Cardiac muscle cell (in vitro differentiated cells and primary cell): ENCODE data around the gene BICD2. TPM values are rescaled to one million over a fixed set of nuclear protein-coding genes. Genes with fewer than 3 reads are reported as not detected.

Experiments used
- DNase-seq, 2 donors: peaks; one replicate each; pipeline versions ENCODE4 v3.0.0 to v3.0.0-alpha.2; 2010 to 2017; ENCODE audit warnings: low read depth in 1 of 2, low spot score in 1 of 2
- H3K27ac ChIP-seq: fragments of 200-600 bp; sonication (generic); 2 replicates; pipeline ENCODE4 v1.5.1; 2016
- H3K27me3 ChIP-seq: fragments of 200-600 bp; sonication (generic); 2 replicates; pipeline ENCODE4 v1.6.0; 2016; ENCODE audit warnings: control low read depth
- H3K36me3 ChIP-seq: fragments of 200-600 bp; sonication (generic); 2 replicates; pipeline ENCODE4 v1.5.1; 2016; ENCODE audit warnings: control low read depth
- H3K4me1 ChIP-seq: fragments of 200-600 bp; sonication (generic); 2 replicates; pipeline ENCODE4 v1.8.1; 2017; ENCODE audit warnings: low read depth, mild to moderate bottlenecking, mixed run types
- H3K4me3 ChIP-seq: fragments of 200-600 bp; sonication (generic); 2 replicates; pipeline ENCODE4 v1.5.1; 2016; ENCODE audit warnings: mild to moderate bottlenecking
- H3K9me3 ChIP-seq: fragments of 200-600 bp; sonication (generic); 2 replicates; pipeline ENCODE4 v1.5.1; 2017; ENCODE audit warnings: low read depth, mild to moderate bottlenecking, control low read depth
- CTCF ChIP-seq: IDR thresholded peaks from 2 replicates; pipeline ENCODE4 v1.5.1; 2012; ENCODE audit warnings: low read depth, mild to moderate bottlenecking, low read length
- polyA plus RNA-seq: library from polyadenylated mRNA; unstranded; fragments of >200 nt; fragmentation: Nextera tagmentation; extraction: Ambion mirVana; gene quantifications from 2 replicates; pipeline ENCODE4 v1.2.1, GENCODE V29; 2016
- total RNA-seq: library from RNA; depleted of rRNA; stranded (reverse); fragments of >200 nt; gene quantifications from 2 replicates; pipeline ENCODE4 v1.2.3, GENCODE V29; 2016

BICD2 gene
- total and polyA plus RNA-seq, 2 experiments from 2014 or later = 19.0 to 36.5 TPM

- H3K27ac ChIP-seq = no peak overlapping the region
- no peak for TF ChIP-seq CTCF
- H3K36me3 ChIP-seq = peaks cover under 1% of the 10 kb centered on the region
- no peaks in the 10 kb centered on the region for H3K4me1 ChIP-seq
- H3K9me3 ChIP-seq = no peaks in the 10 kb centered on the region
- H3K27me3 ChIP-seq = no peaks in the 10 kb centered on the region
- DNase-seq = peak in 1 of 2 donors; percentile 54
- no peak overlapping the region for H3K4me3 ChIP-seq
Observed at GRCh38 chr9:92726971-92727715, 37.5 kb downstream of the BICD2 start.

- no peaks in the 10 kb centered on the region for H3K4me1 ChIP-seq
- H3K36me3 ChIP-seq = peaks cover 8% of the 10 kb centered on the region
- no peak overlapping the region for H3K4me3 ChIP-seq
- H3K27me3 ChIP-seq = no peaks in the 10 kb centered on the region
- no peaks in the 10 kb centered on the region for H3K9me3 ChIP-seq
- TF ChIP-seq CTCF = no peak
- no peak overlapping the region for H3K27ac ChIP-seq
- no peak for DNase-seq
Observed at GRCh38 chr9:92726348-92726747, 38.3 kb downstream of the BICD2 start.

GRCh38 chr9:92725766-92726165 lies 38.9 kb downstream of the BICD2 start:
- H3K27me3 ChIP-seq = no peaks in the 10 kb centered on the region
- no peak overlapping the region for H3K4me3 ChIP-seq
- peaks cover 11% of the 10 kb centered on the region for H3K36me3 ChIP-seq
- TF ChIP-seq CTCF = no peak
- H3K4me1 ChIP-seq = no peaks in the 10 kb centered on the region
- no peak overlapping the region for H3K27ac ChIP-seq
- DNase-seq = no peak
- no peaks in the 10 kb centered on the region for H3K9me3 ChIP-seq

- no peak overlapping the region for H3K4me3 ChIP-seq
- no peak for TF ChIP-seq CTCF
- peaks cover 11% of the 10 kb centered on the region for H3K36me3 ChIP-seq
- no peaks in the 10 kb centered on the region for H3K27me3 ChIP-seq
- DNase-seq = no peak
- H3K9me3 ChIP-seq = no peaks in the 10 kb centered on the region
- H3K4me1 ChIP-seq = no peaks in the 10 kb centered on the region
- no peak overlapping the region for H3K27ac ChIP-seq
Observed at GRCh38 chr9:92725266-92725545, 39.4 kb downstream of the BICD2 start.

GRCh38 chr9:92724528-92725265 lies 39.9 kb downstream of the BICD2 start:
- Histone ChIP-seq H3K4me3 (no peak overlapping the region), H3K36me3 (peaks cover 15% of the 10 kb centered on the region), H3K27ac (no peak overlapping the region), H3K27me3 (no peaks in the 10 kb centered on the region), H3K4me1 (no peaks in the 10 kb centered on the region), H3K9me3 (no peaks in the 10 kb centered on the region)
- no peak for DNase-seq
- no peak for TF ChIP-seq CTCF
